ENCODE data around the gene B3GALT6. TPM values are rescaled to one million over a fixed set of nuclear protein-coding genes. Genes with fewer than 3 reads are reported as not detected.

The B3GALT6 gene
- total RNA-seq, 1 donor, result 5.9 TPM

- Histone ChIP-seq H3K4me3 (ENCODE audit: low read length) (no peak overlapping the region), H3K9me3 (ENCODE audit: low read depth, low read length) (no peaks in the 10 kb centered on the region), H3K4me1 (ENCODE audit: insufficient read depth, low read length) (peaks cover 30% of the 10 kb centered on the region), H3K27me3 (ENCODE audit: insufficient read depth, low read length) (no peaks in the 10 kb centered on the region)
These were observed 35.6 kb downstream of the B3GALT6 start for GRCh38 chr1:1267488-1268283.

DNA sequence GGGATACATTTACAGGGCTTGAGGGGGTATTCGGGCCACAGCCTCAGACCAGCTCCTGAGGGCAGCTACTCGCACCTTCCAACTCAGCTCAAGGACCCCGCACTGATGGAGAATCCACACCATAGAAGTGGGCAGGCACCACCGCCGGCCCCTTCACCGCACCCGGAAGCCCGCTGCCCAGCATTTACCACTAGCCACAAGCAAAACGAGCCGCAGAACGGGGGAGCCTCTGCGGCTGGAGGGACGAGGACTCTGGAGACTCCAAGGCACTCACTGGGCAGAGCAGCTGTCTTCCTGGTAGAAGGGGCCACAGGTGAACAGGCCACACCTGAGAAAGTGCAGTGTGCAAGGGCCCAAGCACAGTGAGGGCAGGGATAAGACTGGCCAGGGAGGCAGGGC, 36.2 kb downstream of the B3GALT6 start:
- no peak overlapping the region for H3K4me3 ChIP-seq (ENCODE audit: low read length)
- no peaks in the 10 kb centered on the region for H3K9me3 ChIP-seq (ENCODE audit: low read depth, low read length)
- peaks cover 34% of the 10 kb centered on the region for H3K4me1 ChIP-seq (ENCODE audit: insufficient read depth, low read length)
- no peaks in the 10 kb centered on the region for H3K27me3 ChIP-seq (ENCODE audit: insufficient read depth, low read length)

- Histone ChIP-seq H3K27me3 (ENCODE audit: insufficient read depth, low read length) (no peaks in the 10 kb centered on the region), H3K9me3 (ENCODE audit: low read depth, low read length) (no peaks in the 10 kb centered on the region), H3K4me3 (ENCODE audit: low read length) (no peak overlapping the region), H3K4me1 (ENCODE audit: insufficient read depth, low read length) (peaks cover 42% of the 10 kb centered on the region)
These were observed 38.8 kb downstream of the B3GALT6 start for GRCh38 chr1:1270813-1271212.

- no peaks in the 10 kb centered on the region for H3K9me3 ChIP-seq (ENCODE audit: low read depth, low read length)
- peaks cover 42% of the 10 kb centered on the region for H3K4me1 ChIP-seq (ENCODE audit: insufficient read depth, low read length)
- no peaks in the 10 kb centered on the region for H3K27me3 ChIP-seq (ENCODE audit: insufficient read depth, low read length)
- peak overlapping the region; percentile 92 for H3K4me3 ChIP-seq (ENCODE audit: low read length)
These were observed 40.5 kb downstream of the B3GALT6 start for GRCh38 chr1:1272341-1273208.

DNA sequence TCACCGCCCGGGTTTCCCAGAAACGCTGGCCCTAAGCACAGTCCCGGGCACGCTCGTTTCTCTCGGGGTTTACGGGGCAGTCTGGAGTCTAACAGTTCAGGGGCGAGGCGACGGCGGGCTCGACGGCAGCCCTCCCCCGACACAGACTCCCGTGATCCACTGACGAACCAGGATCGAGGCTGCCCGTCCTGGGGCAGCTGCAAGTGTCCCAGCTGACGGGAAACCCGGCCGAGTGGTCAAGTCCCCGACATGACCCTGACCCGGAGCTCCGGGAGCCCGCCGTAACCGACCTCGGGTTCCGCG, 41.1 kb downstream of the B3GALT6 start:
- Histone ChIP-seq H3K27me3 (ENCODE audit: insufficient read depth, low read length) (no peaks in the 10 kb centered on the region), H3K4me3 (ENCODE audit: low read length) (peak overlapping the region; percentile 92), H3K9me3 (ENCODE audit: low read depth, low read length) (no peaks in the 10 kb centered on the region), H3K4me1 (ENCODE audit: insufficient read depth, low read length) (peaks cover 42% of the 10 kb centered on the region)

DNA sequence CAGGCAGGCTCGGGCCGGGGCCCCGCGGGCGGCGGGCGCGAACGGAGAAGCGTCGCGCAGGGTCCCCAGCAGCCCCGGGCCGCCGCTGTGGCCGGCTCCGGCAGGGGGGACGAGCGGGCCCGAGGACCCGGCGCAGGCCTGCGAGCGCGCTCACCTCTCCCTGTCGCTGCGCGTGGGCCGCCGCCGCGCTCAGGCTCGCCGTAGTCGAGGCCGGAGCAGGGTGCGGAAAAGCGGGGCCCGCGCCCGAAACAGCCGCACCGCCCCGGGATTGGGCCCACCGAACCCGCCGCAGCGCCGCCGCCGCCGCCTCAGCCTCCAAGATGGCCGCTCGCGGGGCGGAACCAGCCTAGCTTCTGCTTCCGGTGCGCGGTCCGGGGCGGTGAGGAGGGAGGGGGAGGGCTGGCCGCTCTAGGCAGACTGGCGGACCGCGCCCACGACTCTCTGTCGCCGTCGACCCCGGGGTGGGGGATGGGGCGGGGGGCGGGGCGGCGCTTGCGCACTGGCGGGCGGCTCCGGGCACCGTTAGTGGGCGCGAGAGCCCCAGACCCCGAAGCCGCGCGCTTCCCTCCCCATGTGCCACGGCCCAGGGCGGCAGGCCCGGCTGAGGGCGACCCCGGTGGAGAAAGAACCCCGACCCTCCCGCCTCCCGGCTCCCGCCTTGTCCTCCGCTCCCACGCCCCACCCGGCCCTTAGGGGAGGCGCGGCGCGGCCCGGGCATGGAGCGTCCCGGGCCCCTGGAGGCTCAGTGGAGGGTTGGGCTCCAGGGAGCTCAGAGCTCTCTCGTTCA, 41.7 kb downstream of the B3GALT6 start, which contains the start of gene UBE2J2:
UBE2J2 (minus strand) TSS at position 343 of the 787 bp plus-strand sequence. CDS start 5,862 bp downstream, outside the sequence.
- Histone ChIP-seq H3K4me1 (ENCODE audit: insufficient read depth, low read length) (peaks cover 42% of the 10 kb centered on the region), H3K4me3 (ENCODE audit: low read length) (peak within 1 kb of the TSS; percentile 92), H3K9me3 (ENCODE audit: low read depth, low read length) (no peaks in the 10 kb centered on the region), H3K27me3 (ENCODE audit: insufficient read depth, low read length) (no peaks in the 10 kb centered on the region)

GRCh38 chr1:1274299-1274930, 42.4 kb downstream of the B3GALT6 start:
- H3K4me3 ChIP-seq (ENCODE audit: low read length), result peak overlapping the region; percentile 92
- no peaks in the 10 kb centered on the region for H3K27me3 ChIP-seq (ENCODE audit: insufficient read depth, low read length)
- no peaks in the 10 kb centered on the region for H3K9me3 ChIP-seq (ENCODE audit: low read depth, low read length)
- H3K4me1 ChIP-seq (ENCODE audit: insufficient read depth, low read length), result peaks cover 42% of the 10 kb centered on the region

DNA sequence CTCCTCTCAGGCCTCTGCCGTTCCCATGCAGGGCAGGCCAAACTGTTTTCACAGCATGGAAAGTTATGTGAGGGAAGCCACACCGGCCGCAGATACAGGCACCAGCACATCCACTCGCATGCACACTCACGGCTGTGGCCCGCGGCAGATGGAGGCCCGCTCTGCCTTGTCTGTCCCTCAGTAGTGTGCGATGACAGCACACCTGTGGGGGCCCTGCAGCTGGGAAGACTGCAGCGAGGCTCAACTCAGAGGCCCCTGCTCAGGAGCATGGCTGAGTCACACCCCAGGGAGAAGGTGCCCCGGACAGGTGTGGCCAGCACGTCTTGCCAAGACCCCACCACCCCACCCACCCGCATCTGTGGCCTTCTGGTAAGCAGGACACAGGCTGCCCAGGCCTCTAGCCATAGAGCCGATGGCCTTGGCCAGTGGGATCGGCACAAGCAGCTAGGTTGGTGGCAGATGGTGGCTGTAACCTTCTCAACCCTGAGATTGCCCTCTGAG, 42.9 kb downstream of the B3GALT6 start:
- H3K4me1 ChIP-seq (ENCODE audit: insufficient read depth, low read length), result peaks cover 39% of the 10 kb centered on the region
- no peak overlapping the region for H3K4me3 ChIP-seq (ENCODE audit: low read length)
- no peaks in the 10 kb centered on the region for H3K27me3 ChIP-seq (ENCODE audit: insufficient read depth, low read length)
- H3K9me3 ChIP-seq (ENCODE audit: low read depth, low read length), result no peaks in the 10 kb centered on the region

GRCh38 chr1:1275836-1276235, 43.8 kb downstream of the B3GALT6 start:
- no peaks in the 10 kb centered on the region for H3K9me3 ChIP-seq (ENCODE audit: low read depth, low read length)
- no peak overlapping the region for H3K4me3 ChIP-seq (ENCODE audit: low read length)
- H3K27me3 ChIP-seq (ENCODE audit: insufficient read depth, low read length), result no peaks in the 10 kb centered on the region
- peaks cover 30% of the 10 kb centered on the region for H3K4me1 ChIP-seq (ENCODE audit: insufficient read depth, low read length)

GRCh38 chr1:1278620-1279019, 46.6 kb downstream of the B3GALT6 start:
- H3K4me3 ChIP-seq (ENCODE audit: low read length), result no peak overlapping the region
- no peaks in the 10 kb centered on the region for H3K9me3 ChIP-seq (ENCODE audit: low read depth, low read length)
- peaks cover 7% of the 10 kb centered on the region for H3K4me1 ChIP-seq (ENCODE audit: insufficient read depth, low read length)

GRCh38 chr1:1279028-1279427, 47.0 kb downstream of the B3GALT6 start:
- H3K27me3 ChIP-seq (ENCODE audit: insufficient read depth, low read length), result no peaks in the 10 kb centered on the region
- H3K9me3 ChIP-seq (ENCODE audit: low read depth, low read length), result no peaks in the 10 kb centered on the region
- peaks cover 7% of the 10 kb centered on the region for H3K4me1 ChIP-seq (ENCODE audit: insufficient read depth, low read length)
- no peak overlapping the region for H3K4me3 ChIP-seq (ENCODE audit: low read length)

More at GRCh38 chr1:1278620-1279019, 46.6 kb downstream of the B3GALT6 start:
- H3K27me3 ChIP-seq (ENCODE audit: insufficient read depth, low read length), result no peaks in the 10 kb centered on the region

- Histone ChIP-seq H3K27me3 (ENCODE audit: insufficient read depth, low read length) (no peaks in the 10 kb centered on the region), H3K4me3 (ENCODE audit: low read length) (no peak overlapping the region), H3K9me3 (ENCODE audit: low read depth, low read length) (no peaks in the 10 kb centered on the region), H3K4me1 (ENCODE audit: insufficient read depth, low read length) (no peaks in the 10 kb centered on the region)
These were observed 48.9 kb downstream of the B3GALT6 start for GRCh38 chr1:1280782-1281481.

DNA sequence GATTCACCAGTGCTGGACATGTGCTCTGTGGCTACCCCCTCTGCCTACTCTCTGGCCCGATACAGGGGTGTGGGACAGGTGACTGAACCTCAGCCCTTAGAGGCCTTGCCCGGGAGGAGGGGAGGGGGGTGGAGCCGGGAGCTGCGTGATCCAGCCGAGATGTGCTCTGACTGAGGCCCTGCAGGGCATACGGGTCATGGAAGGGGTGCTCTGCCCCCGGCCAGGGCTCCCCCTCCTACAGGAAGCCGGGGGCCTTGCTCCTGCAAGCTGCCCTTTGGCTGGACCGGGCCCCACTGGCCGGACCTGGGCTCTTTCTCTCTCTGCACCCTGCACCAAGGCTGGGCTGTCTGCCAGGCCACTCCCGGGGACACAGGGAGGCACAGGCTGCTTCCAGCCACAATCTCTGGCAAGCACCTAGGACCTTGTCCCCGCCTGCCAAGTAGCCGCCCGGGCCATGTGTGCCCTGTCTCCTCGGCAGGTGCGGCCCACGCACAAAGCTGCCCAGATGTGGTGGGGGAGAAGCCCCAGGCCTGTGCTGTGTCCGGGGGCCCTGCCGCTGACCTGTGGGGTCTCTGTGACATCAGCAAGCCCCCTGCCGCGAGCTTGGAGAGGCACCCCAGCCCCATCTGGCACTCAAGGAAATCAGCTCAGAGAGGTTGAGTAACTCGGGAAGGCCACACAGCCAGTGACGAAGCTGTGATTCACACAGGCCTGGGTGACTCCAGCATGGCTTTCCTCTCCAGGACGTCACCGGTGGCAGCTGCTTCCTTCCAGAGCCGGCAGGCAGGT, 49.7 kb downstream of the B3GALT6 start:
- H3K9me3 ChIP-seq (ENCODE audit: low read depth, low read length), result no peaks in the 10 kb centered on the region

More for the DNA sequence above, 49.7 kb downstream of the B3GALT6 start:
- Histone ChIP-seq H3K27me3 (ENCODE audit: insufficient read depth, low read length) (no peaks in the 10 kb centered on the region), H3K4me3 (ENCODE audit: low read length) (no peak overlapping the region), H3K4me1 (ENCODE audit: insufficient read depth, low read length) (no peaks in the 10 kb centered on the region)
